Activated T-cell treated with anti-CD3 and anti-CD28 coated beads, Interleukin-2, amount 50 U/mL, for 1 hour (primary cell): ENCODE data around the gene FGD4.
"Not testable (repeated sequence)": the region's sequence is repeated elsewhere in the genome, so short reads cannot be mapped to it uniquely, and the experiment has no call there.

ENCODE experiments used
- DNase-seq: peaks from one replicate; pipeline ENCODE4 v3.0.0-alpha.2; 2020

FGD4 gene

GRCh38 chr12:32526343-32526742 lies 127.0 kb downstream of the FGD4 start:
- not testable (repeated sequence) for DNase-seq

DNA sequence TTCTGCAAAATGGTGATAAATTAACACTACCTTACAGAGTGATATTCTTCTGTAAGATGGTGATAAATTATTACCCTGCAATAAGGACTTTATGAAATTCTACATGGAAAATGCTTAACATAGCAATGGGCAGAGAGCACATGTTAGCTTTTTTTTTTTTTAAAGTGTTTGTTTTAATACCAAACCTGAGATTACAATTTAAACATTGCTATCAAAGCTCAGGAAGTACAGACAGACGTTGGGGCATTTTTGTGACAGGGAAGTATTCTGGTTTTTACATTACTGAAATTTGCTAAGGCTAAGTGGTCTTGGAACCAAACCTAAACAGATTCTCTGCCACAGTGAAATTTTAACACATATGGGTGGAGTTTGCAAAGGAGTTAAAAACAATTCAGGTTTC lies 133.1 kb downstream of the FGD4 start:
- DNase-seq, result no peak

- DNase-seq, result no peak
These were observed 133.6 kb downstream of the FGD4 start for GRCh38 chr12:32532951-32533350.

DNA sequence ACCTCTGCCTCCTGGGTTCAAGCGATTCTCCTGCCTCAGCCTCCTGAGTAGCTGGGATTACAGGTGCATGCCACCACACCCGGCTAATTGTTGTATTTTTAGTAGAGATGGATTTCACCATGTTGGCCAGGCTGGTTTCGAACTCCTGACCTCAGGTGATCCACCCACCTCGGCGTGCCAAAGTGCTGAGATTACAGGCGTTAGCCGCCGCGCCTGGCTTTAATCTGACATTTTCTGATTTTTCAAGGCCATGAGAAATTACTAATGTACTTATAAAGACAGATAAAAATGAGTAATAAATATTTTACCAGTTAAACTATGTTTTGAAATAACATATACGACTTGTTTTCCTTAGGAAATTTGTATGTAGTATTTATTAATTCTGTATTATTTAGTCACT lies 134.1 kb downstream of the FGD4 start:
- not testable (repeated sequence) for DNase-seq

- DNase-seq, result no peak
These were observed 134.7 kb downstream of the FGD4 start for GRCh38 chr12:32533971-32534590.

DNA sequence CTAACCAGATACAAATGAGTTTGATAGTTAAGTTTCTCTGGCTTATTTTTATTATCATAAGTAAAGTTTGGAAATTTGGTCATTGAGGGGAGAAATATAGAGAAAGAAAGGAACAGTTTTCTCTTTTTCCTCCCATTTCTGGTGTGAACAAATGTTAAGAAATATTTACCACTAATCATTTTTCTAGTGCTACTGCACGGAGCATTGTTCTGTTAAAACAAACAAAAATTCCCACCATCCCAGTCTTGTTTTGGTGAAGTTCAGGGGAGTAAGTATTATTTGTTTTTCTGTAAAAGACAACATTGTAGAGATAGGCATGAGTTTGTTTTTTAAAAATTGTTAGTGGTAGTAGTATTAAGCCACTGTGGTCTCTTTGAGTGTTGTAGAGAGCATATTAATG lies 135.3 kb downstream of the FGD4 start:
- no peak for DNase-seq

- DNase-seq, result no peak
These were observed 136.1 kb downstream of the FGD4 start for GRCh38 chr12:32535288-32535999.

DNA sequence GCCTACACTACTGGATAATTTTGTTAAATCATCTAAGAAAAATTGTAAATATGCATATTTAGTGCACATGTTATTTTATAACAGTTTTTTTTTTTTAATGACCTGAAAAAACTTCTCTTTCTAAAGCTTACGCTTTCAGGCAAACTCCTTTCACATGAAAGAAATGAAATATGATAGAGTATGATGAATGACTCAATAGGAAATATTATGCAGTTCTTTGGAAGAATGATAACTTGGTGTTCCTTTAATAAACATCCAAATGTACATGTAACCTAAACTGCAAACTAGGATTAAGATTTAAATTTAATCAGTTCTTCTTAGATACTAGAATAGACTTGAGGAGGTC lies 136.6 kb downstream of the FGD4 start:
- DNase-seq, result no peak

GRCh38 chr12:32541754-32542374 lies 142.5 kb downstream of the FGD4 start:
- DNase-seq, result no peak

- DNase-seq, result no peak
These were observed 143.3 kb downstream of the FGD4 start for GRCh38 chr12:32542428-32543229.

GRCh38 chr12:32544893-32545292 lies 145.5 kb downstream of the FGD4 start:
- DNase-seq, result no peak

DNA sequence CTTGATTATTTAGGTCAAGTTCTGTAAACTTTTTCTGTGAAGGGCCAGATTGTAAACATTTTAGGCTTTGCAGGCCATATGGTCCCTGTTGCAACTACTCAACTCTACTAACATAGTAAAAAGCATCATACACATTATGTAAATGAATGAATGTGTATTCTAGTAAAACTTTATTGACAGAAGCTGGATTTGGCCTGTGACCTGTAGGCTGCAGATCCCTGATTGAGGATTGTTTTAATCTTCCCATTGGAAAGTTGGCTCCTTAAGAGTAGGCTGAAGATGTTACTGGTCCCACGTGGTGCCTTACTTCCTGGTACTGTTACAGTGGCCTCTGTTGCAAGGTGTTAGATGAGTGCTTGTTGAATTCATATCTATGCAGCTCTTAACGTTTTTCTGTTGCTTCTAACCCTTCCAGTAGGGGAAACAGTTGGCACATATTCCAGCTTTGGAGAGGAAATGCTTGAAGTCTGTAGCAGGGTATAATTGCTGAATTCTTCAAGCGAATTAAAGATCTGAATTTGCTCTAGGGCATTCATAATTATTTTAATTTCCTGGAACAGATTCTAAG lies 146.1 kb downstream of the FGD4 start:
- no peak for DNase-seq

GRCh38 chr12:32546272-32546671 lies 146.9 kb downstream of the FGD4 start:
- no peak for DNase-seq

DNA sequence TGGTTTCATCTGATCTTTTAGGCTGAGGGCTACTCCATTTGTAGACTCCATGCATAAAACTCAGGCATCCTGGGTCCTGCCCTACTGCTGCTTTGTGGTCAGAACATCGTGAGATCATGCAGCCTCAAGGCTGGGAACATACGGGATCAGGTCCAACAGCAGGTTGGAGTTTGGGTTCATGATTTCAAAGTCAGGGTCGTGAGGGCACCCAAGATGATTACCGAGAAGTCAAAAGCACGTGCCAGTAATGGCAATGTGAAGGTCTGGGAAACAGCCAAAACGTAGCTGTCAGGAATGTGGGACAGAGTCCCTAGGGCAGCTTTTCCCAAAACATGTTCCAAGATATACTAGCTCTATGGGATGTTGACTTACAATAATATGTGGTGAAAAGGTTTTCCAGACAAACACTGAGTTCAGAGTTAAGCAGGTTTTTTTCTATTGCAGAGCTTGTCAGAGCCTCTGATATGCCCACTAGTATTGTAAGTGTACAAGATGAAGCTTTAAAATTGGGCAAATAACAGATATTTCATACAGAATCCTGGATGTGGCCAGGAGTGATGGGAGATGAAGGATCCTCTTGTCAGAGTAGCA lies 149.4 kb downstream of the FGD4 start:
- no peak for DNase-seq

GRCh38 chr12:32549675-32550079 lies 150.3 kb downstream of the FGD4 start:
- no peak for DNase-seq

DNA sequence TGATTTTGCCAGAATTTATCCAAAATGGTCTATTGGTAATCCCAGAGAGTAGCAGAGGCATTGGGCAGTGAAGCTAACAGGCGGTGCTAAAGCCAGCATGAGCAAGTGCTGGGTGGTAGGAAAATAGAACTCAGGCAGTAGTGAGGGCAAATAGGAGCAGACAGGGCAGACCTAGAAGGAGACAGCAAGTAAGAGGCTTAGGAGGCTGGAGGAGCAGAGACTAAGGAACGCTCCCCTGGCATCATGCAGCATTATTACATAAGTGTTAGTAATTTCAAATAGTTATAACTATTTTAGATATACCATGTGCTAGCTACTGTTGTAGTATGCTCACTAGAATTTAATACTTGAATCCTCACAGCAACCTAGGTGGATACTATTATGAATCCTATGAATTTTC lies 151.7 kb downstream of the FGD4 start:
- no peak for DNase-seq

- DNase-seq, result no peak
These were observed 159.5 kb downstream of the FGD4 start for GRCh38 chr12:32558903-32559302.

- DNase-seq, result no peak
These were observed 160.1 kb downstream of the FGD4 start for GRCh38 chr12:32559434-32559833.

- no peak for DNase-seq
These were observed 161.2 kb downstream of the FGD4 start for GRCh38 chr12:32560520-32560919.

DNA sequence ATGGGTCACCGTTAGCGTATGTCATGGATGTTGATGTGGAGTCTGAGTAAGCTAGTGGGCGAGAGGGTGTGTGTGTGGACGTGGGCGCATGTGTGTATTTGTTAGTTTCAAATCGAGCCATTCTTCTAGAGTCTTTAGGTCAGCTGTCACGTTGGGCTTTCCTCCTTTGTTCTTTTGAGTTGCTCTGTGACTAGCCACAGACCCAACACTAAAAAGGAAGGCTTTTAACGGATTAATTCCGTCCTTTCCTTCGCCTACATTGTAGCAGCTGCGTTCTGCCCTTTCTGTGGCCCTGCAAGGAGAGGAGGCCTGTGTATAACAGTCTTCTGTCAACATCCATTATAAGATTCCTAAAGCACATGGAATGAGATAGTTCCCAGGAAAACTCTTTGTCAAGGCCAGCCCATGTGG lies 162.6 kb downstream of the FGD4 start:
- DNase-seq, result no peak

DNA sequence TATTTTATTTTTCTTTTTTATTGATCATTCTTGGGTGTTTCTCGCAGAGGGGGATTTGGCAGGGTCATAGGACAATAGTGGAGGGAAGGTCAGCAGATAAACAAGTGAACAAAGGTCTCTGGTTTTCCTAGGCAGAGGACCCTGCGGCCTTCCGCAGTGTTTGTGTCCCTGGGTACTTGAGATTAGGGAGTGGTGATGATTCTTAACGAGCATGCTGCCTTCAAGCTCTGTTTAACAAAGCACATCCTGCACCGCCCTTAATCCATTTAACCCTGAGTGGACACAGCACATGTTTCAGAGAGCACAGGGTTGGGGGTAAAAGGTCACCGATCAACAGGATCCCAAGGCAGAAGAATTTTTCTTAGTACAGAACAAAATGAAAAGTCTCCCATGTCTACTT lies 163.1 kb downstream of the FGD4 start:
- not testable (repeated sequence) for DNase-seq

DNA sequence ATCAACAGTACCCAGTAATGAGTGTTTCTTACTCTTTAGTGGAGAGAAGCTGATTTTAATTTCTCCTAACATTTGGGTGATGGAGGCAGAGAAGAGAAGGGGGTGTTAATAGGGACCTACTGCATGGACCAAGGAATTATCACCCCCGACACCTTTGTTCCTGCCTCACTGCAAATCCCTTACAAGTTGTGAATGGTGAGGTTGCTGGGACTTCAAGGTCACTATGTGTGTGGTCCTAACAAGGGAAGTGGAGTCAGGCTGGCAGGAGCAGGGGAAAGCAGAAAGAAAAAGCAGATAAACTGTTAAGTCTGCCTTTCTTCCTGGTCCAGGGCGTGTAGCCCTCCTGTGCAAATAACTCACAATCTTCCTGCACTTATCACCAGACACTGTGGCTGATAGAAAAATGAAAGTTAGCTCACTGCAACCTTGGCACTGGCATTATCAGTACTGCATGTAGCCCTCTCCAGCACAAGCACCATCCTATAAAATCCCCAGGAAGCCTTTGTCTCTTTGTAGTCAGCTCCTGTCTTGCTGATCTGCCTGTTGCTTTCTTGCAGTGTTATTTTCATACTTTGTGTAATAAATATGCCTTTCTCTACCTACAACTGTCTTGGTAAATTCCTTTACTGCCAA lies 167.4 kb downstream of the FGD4 start:
- DNase-seq, result no peak
